OCI-LY7 (cell line): ENCODE measurements around the gene DBN1. TPM values are rescaled to one million over a fixed set of nuclear protein-coding genes. Genes with fewer than 3 reads are reported as not detected.

Source experiments
- BruUV-seq: library from RNA; stranded (reverse); fragments of 400-500 nt; replicated peaks from 2 replicates; lab custom pipeline; 2021; lab: Mats Ljungman, UMichigan
- CTCF ChIA-PET: fragments of 300-600 bp; sonication (Branson Sonifier 250); formaldehyde crosslinking; loops from one replicate; lab custom pipeline; 2022; ENCODE audit warnings: antibody characterized with exemption; ENCODE audit not compliant: unreplicated experiment; lab: Charles Lee
- POLR2A ChIA-PET: fragments of 300-600 bp; sonication (Branson Sonifier 250); formaldehyde crosslinking; loops from one replicate; lab custom pipeline; 2022; ENCODE audit warnings: antibody characterized with exemption; lab: Charles Lee
- DNase-seq: peaks from one replicate; pipeline ENCODE4 v3.0.0-alpha.2; 2015; ENCODE audit warnings: low spot score
- H2AFZ ChIP-seq: fragments of 200-600 bp; sonication (generic), shearing (Covaris generic); 2 replicates; pipeline ENCODE4 v1.6.1; 2014; ENCODE audit warnings: mild to moderate bottlenecking, antibody characterized with exemption, low read length, moderate library complexity
- H3K27ac ChIP-seq: fragments of 200-600 bp; sonication (generic); 2 replicates; pipeline ENCODE4 v1.5.1; 2014; ENCODE audit warnings: mixed run types, low read depth, mild to moderate bottlenecking, moderate library complexity, low read length, inconsistent platforms; ENCODE audit not compliant: poor library complexity, severe bottlenecking
- H3K36me3 ChIP-seq: fragments of 200-600 bp; sonication (generic); 2 replicates; pipeline ENCODE4 v1.6.1; 2014; ENCODE audit warnings: mild to moderate bottlenecking, antibody characterized with exemption, low read length, moderate library complexity, mixed read lengths; ENCODE audit not compliant: insufficient read depth
- H3K4me1 ChIP-seq: fragments of 200-600 bp; sonication (generic); 2 replicates; pipeline ENCODE4 v1.5.1; 2014; ENCODE audit warnings: mild to moderate bottlenecking, low read length; ENCODE audit not compliant: insufficient read depth, poor library complexity, severe bottlenecking
- H3K4me2 ChIP-seq: fragments of 200-600 bp; sonication (generic); 2 replicates; pipeline ENCODE4 v1.6.1; 2014; ENCODE audit warnings: mild to moderate bottlenecking, low read length
- H3K4me3 ChIP-seq: fragments of 200-600 bp; sonication (generic); 2 replicates; pipeline ENCODE4 v1.5.1; 2014; ENCODE audit warnings: mild to moderate bottlenecking, low read depth, low read length; ENCODE audit not compliant: poor library complexity, severe bottlenecking
- H3K79me2 ChIP-seq: fragments of 200-600 bp; sonication (generic); 2 replicates; pipeline ENCODE4 v1.6.1; 2016; ENCODE audit warnings: low read depth, mild to moderate bottlenecking, low read length, moderate library complexity, mixed read lengths; ENCODE audit not compliant: insufficient read depth
- H3K9me2 ChIP-seq: fragments of 200-600 bp; sonication (generic); 2 replicates; pipeline ENCODE4 v1.6.1; 2016; ENCODE audit warnings: mild to moderate bottlenecking, low read length, mixed read lengths; ENCODE audit not compliant: insufficient read depth
- H3K9me3 ChIP-seq: fragments of 200-600 bp; sonication (generic); 2 replicates; pipeline ENCODE4 v1.6.1; 2014; ENCODE audit warnings: mild to moderate bottlenecking, mixed run types, low read length, mixed read lengths
- H4K20me1 ChIP-seq: fragments of 200-600 bp; sonication (generic); 2 replicates; pipeline ENCODE4 v1.6.1; 2014; ENCODE audit warnings: mild to moderate bottlenecking, antibody characterized with exemption, low read length, moderate library complexity, mixed read lengths; ENCODE audit not compliant: insufficient read depth
- CTCF ChIP-seq: fragments of 200-600 bp; sonication (generic); conservative IDR thresholded peaks from 2 replicates; pipeline ENCODE4 v1.5.1; 2014; ENCODE audit warnings: mild to moderate bottlenecking, antibody characterized with exemption, low read length, moderate library complexity, mixed read lengths
- EZH2phosphoT487 ChIP-seq: fragments of 200-600 bp; sonication (generic); IDR thresholded peaks from 2 replicates; pipeline ENCODE4 v1.6.1; 2018; ENCODE audit warnings: low read depth, borderline replicate concordance, mild to moderate bottlenecking, mixed run types, antibody characterized with exemption, low read length, moderate library complexity, mixed read lengths
- intact Hi-C: fragments of 100-400 bp; cut with micrococcal nuclease; formaldehyde crosslinking; loops from one replicate; pipeline ENCODE4 v1.10.0; 2022; ENCODE audit not compliant: unreplicated experiment
- total RNA-seq, 2 experiments: library from RNA; depleted of rRNA in 1 of 2; stranded (reverse); fragments of >200 nt in 1 of 2; shearing (Covaris generic) in 1 of 2; gene quantifications; 2 replicates each; pipeline ENCODE4 v1.2.3, GENCODE V29; 2014 to 2022

The DBN1 gene
- total RNA-seq, 2 experiments from 2014 or later: 11.7 to 22.0 TPM

GRCh38 chr5:177455661-177456590, 17.5 kb downstream of the DBN1 start:
- Histone ChIP-seq H3K9me3 (no peaks in the 10 kb centered on the region), H3K27ac (peak overlapping the region; percentile 90), H4K20me1 (peaks cover 8% of the 10 kb centered on the region), H3K36me3 (no peaks in the 10 kb centered on the region; the same call in 1 of the 2 replicates), H3K4me2 (peak overlapping the region; percentile 88), H3K4me1 (peaks cover 27% of the 10 kb centered on the region), H3K9me2 (no peaks in the 10 kb centered on the region), H3K79me2 (no peaks in the 10 kb centered on the region), H2AFZ (peak overlapping the region; percentile 84; the same call in 1 of the 2 replicates), H3K4me3 (peak overlapping the region; percentile 76)
- DNase-seq: peak; percentile 98
- intact Hi-C loops: loop anchor here (1.0 to 5.0 kb wide), 3 partner anchors 30 to 344 kb away; partner anchors contain the start of genes GRK6 and PDLIM7
- ChIA-PET CTCF (interaction anchor here (0.6 to 3.8 kb wide), 6 partner anchors 27 to 320 kb away, joined by 3 to 20 read pairs (median 6); no protein-coding TSS in a partner anchor), POLR2A (interaction anchor here (0.6 to 2.1 kb wide), 6 partner anchors 12 to 1067 kb away, joined by 3 to 8 read pairs (median 4); partner anchors contain the start of genes HIGD2A and NOP16)
- TSS peak; percentile 98 for BruUV-seq
- TF ChIP-seq EZH2phosphoT487 (no peak), CTCF (peak; percentile 90)

- Histone ChIP-seq H3K4me1 (peaks cover 27% of the 10 kb centered on the region), H3K79me2 (no peaks in the 10 kb centered on the region), H3K27ac (peak overlapping the region; percentile 90), H4K20me1 (peaks cover 8% of the 10 kb centered on the region), H3K4me3 (peak overlapping the region; percentile 76), H2AFZ (peak overlapping the region; percentile 84), H3K36me3 (no peaks in the 10 kb centered on the region; the same call in 1 of the 2 replicates), H3K9me2 (no peaks in the 10 kb centered on the region), H3K9me3 (no peaks in the 10 kb centered on the region), H3K4me2 (peak overlapping the region; percentile 88)
- BruUV-seq: no TSS peak
- TF ChIP-seq CTCF: peak; percentile 77
- no peak for TF ChIP-seq EZH2phosphoT487
- POLR2A ChIA-PET: interaction anchor here (1.1 to 2.1 kb wide), 6 partner anchors 10 to 1066 kb away, joined by 3 to 8 read pairs (median 4); partner anchors contain the start of genes HIGD2A and NOP16
- peak; percentile 94 for DNase-seq
- intact Hi-C loops: loop anchor here (2.0 to 5.0 kb wide), 2 partner anchors 42 to 343 kb away; partner anchors contain the start of gene PDLIM7
- CTCF ChIA-PET: interaction anchor here (0.6 to 3.8 kb wide), 11 partner anchors 25 to 319 kb away, joined by 3 to 20 read pairs (median 4); partner anchors contain the start of gene GRK6
Observed at GRCh38 chr5:177455036-177455660, 18.3 kb downstream of the DBN1 start.
